ENCODE data around the gene TM7SF2.

DNA sequence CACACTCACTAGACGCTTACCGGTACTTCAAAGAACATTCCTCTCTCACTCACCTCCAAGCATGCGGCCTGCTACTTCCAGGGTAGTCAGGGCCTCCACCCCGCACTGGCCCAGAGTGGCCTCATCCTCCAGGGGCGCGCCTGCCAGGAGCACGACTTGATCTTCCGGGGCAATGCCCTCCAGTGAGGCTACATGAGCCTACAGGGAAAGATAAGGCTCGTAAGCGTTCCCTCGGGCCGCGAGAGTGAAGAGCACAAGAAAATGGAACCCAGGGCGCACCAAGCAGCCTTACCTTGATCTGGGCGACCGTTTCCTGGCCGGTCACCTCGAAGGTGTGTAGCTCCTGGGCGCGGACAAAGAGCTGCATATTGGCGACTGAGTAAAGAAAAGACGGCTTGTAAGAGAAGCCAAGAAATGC, 9.8 kb downstream of the TM7SF2 start:
- TF ChIP-seq, protein P1, sequence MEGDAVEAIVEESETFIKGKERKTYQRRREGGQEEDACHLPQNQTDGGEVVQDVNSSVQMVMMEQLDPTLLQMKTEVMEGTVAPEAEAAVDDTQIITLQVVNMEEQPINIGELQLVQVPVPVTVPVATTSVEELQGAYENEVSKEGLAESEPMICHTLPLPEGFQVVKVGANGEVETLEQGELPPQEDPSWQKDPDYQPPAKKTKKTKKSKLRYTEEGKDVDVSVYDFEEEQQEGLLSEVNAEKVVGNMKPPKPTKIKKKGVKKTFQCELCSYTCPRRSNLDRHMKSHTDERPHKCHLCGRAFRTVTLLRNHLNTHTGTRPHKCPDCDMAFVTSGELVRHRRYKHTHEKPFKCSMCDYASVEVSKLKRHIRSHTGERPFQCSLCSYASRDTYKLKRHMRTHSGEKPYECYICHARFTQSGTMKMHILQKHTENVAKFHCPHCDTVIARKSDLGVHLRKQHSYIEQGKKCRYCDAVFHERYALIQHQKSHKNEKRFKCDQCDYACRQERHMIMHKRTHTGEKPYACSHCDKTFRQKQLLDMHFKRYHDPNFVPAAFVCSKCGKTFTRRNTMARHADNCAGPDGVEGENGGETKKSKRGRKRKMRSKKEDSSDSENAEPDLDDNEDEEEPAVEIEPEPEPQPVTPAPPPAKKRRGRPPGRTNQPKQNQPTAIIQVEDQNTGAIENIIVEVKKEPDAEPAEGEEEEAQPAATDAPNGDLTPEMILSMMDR (IDR thresholded peaks at IDR 0.05; ENCODE audit: low read length): no peak
- no peak for TF ChIP-seq EZH2 (optimal IDR thresholded peaks at IDR 0.05; ENCODE audit: low read depth, low read length)
- no peak for TF ChIP-seq EZH2phosphoT487 (IDR thresholded peaks at IDR 0.05; ENCODE audit: low read length)

All from MM.1S (cell line).